MM.1S (cell line): ENCODE data around the gene LRIG3.

Experiments used
- DNase-seq: peaks from one replicate; pipeline ENCODE4 v3.0.0-alpha.2; 2015
- H2AFZ ChIP-seq: fragments of 300-600 bp; sonication (generic); 2 replicates; pipeline ENCODE4 v1.6.0; 2016; ENCODE audit warnings: antibody characterized with exemption, low read length
- H3F3A ChIP-seq: fragments of 300-600 bp; sonication (generic); 2 replicates; pipeline ENCODE4 v1.6.1; 2016; ENCODE audit warnings: mild to moderate bottlenecking, antibody characterized with exemption, low read length, moderate library complexity, mixed read lengths; ENCODE audit not compliant: insufficient read depth
- H3K27ac ChIP-seq: fragments of 300-600 bp; sonication (generic); 2 replicates; pipeline ENCODE4 v1.5.1; 2016; ENCODE audit warnings: mild to moderate bottlenecking, low read length
- H3K27me3 ChIP-seq: fragments of 300-600 bp; sonication (generic); replicated peaks from 2 replicates; pipeline ENCODE4 v1.6.0; 2016; ENCODE audit warnings: low read length; ENCODE audit not compliant: insufficient read depth
- H3K36me3 ChIP-seq: fragments of 300-600 bp; sonication (generic); replicated peaks from 2 replicates; pipeline ENCODE4 v1.6.1; 2016; ENCODE audit warnings: mild to moderate bottlenecking, low read length, mixed read lengths; ENCODE audit not compliant: insufficient read depth
- H3K4me1 ChIP-seq: fragments of 300-600 bp; sonication (generic); 2 replicates; pipeline ENCODE4 v1.6.1; 2016; ENCODE audit warnings: low read length, mixed read lengths
- H3K4me2 ChIP-seq: fragments of 300-600 bp; sonication (generic); 2 replicates; pipeline ENCODE4 v1.6.0; 2016; ENCODE audit warnings: low read depth, low read length
- H3K4me3 ChIP-seq: fragments of 300-600 bp; sonication (generic); 2 replicates; pipeline ENCODE4 v1.5.1; 2016; ENCODE audit warnings: low read length, mixed read lengths
- H3K79me2 ChIP-seq: fragments of 300-600 bp; sonication (generic); 2 replicates; pipeline ENCODE4 v1.6.1; 2016; ENCODE audit warnings: mixed run types, low read length, mixed read lengths
- H3K9ac ChIP-seq: fragments of 300-600 bp; sonication (generic); 2 replicates; pipeline ENCODE4 v1.6.1; 2016; ENCODE audit warnings: low read length, mixed read lengths
- H3K9me2 ChIP-seq: fragments of 300-600 bp; sonication (generic); replicated peaks from 2 replicates; pipeline ENCODE4 v1.6.1; 2016; ENCODE audit warnings: mild to moderate bottlenecking, low read length, mixed read lengths; ENCODE audit not compliant: insufficient read depth
- H3K9me3 ChIP-seq: fragments of 300-600 bp; sonication (generic); replicated peaks from 2 replicates; pipeline ENCODE4 v1.6.1; 2016; ENCODE audit warnings: mild to moderate bottlenecking, low read length, mixed read lengths; ENCODE audit not compliant: insufficient read depth
- H4K20me1 ChIP-seq: fragments of 300-600 bp; sonication (generic); 2 replicates; pipeline ENCODE4 v1.6.1; 2016; ENCODE audit warnings: mild to moderate bottlenecking, low read length, moderate library complexity, mixed read lengths; ENCODE audit not compliant: insufficient read depth
- EZH2 ChIP-seq: fragments of 300-600 bp; sonication (generic); optimal IDR thresholded peaks from 2 replicates; pipeline ENCODE3; 2017; ENCODE audit warnings: low read depth, mild to moderate bottlenecking, antibody characterized with exemption, low read length, mixed read lengths
- EZH2phosphoT487 ChIP-seq: fragments of 300-600 bp; sonication (generic); IDR thresholded peaks from 2 replicates; pipeline ENCODE4 v1.6.1; 2018; ENCODE audit warnings: antibody characterized with exemption, low read length
- TF ChIP-seq, protein P1 (sequence below): fragments of 300-600 bp; sonication (generic); IDR thresholded peaks from 2 replicates; pipeline ENCODE4 v1.5.1; 2016; ENCODE audit warnings: antibody characterized with exemption, low read length, mixed read lengths

The LRIG3 gene

DNA sequence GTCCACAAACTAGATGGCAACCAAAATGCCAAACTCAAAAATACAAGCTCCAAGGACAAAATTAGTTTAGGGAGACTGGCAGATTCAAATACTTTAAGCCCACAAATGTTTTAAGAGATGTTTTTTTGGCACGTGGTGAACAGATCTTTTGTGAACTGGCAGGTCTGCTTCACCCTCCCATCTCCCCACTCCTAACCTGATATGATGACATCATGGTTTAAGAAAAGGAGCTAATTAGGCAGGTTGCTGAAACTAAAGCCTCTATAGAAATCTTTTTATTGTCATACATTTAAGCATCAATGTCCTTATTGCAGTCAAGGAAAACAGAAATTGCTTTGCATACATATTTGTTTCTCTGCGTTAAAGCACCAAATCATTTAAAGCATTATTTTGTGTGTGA lies 5.8 kb downstream of the LRIG3 start:
- Histone ChIP-seq H2AFZ (no peak overlapping the region), H3K36me3 (no peaks in the 10 kb centered on the region; the same call in 1 of the 2 replicates), H3K79me2 (peaks cover 48% of the 10 kb centered on the region), H3K27ac (no peak overlapping the region), H3K4me1 (no peaks in the 10 kb centered on the region; the same call in 1 of the 2 replicates), H3F3A (peaks cover 4% of the 10 kb centered on the region; the same call in 1 of the 2 replicates), H3K9me3 (no peaks in the 10 kb centered on the region), H3K27me3 (no peaks in the 10 kb centered on the region), H3K9ac (no peak overlapping the region), H4K20me1 (no peaks in the 10 kb centered on the region), H3K4me3 (no peak overlapping the region), H3K9me2 (no peaks in the 10 kb centered on the region), H3K4me2 (no peak overlapping the region)
- TF ChIP-seq EZH2phosphoT487 (no peak), EZH2 (no peak)
- TF ChIP-seq, protein P1, sequence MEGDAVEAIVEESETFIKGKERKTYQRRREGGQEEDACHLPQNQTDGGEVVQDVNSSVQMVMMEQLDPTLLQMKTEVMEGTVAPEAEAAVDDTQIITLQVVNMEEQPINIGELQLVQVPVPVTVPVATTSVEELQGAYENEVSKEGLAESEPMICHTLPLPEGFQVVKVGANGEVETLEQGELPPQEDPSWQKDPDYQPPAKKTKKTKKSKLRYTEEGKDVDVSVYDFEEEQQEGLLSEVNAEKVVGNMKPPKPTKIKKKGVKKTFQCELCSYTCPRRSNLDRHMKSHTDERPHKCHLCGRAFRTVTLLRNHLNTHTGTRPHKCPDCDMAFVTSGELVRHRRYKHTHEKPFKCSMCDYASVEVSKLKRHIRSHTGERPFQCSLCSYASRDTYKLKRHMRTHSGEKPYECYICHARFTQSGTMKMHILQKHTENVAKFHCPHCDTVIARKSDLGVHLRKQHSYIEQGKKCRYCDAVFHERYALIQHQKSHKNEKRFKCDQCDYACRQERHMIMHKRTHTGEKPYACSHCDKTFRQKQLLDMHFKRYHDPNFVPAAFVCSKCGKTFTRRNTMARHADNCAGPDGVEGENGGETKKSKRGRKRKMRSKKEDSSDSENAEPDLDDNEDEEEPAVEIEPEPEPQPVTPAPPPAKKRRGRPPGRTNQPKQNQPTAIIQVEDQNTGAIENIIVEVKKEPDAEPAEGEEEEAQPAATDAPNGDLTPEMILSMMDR = no peak
- DNase-seq = no peak

DNA sequence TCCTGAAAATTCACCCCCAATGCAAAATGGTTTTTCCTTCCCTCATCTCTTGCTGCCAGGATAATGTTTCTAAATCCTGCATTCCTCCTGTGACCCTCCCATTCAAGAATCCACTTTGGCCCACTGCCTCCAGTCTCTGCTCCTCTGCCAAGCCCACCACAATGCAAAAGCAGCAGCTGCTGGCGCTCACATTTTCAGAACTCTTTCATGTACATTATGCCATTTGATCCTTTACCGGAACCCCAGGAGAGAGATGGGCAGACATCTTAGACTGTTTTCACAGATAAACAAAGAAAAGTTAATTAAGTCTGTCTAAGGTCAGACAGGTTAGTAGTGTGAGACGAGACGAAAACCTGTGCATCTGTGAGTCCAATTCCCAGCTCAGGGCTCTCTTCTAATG lies 12.9 kb downstream of the LRIG3 start:
- Histone ChIP-seq H4K20me1 (no peaks in the 10 kb centered on the region), H2AFZ (no peak overlapping the region), H3F3A (no peaks in the 10 kb centered on the region), H3K4me2 (no peak overlapping the region), H3K9ac (no peak overlapping the region), H3K79me2 (no peaks in the 10 kb centered on the region), H3K27me3 (no peaks in the 10 kb centered on the region), H3K27ac (no peak overlapping the region), H3K36me3 (peaks cover 5% of the 10 kb centered on the region; the same call in 1 of the 2 replicates), H3K4me3 (no peak overlapping the region), H3K4me1 (no peaks in the 10 kb centered on the region), H3K9me3 (no peaks in the 10 kb centered on the region), H3K9me2 (no peaks in the 10 kb centered on the region)
- DNase-seq = no peak
- TF ChIP-seq, protein P1 = no peak
- TF ChIP-seq EZH2 = no peak
- TF ChIP-seq EZH2phosphoT487 = no peak

DNA sequence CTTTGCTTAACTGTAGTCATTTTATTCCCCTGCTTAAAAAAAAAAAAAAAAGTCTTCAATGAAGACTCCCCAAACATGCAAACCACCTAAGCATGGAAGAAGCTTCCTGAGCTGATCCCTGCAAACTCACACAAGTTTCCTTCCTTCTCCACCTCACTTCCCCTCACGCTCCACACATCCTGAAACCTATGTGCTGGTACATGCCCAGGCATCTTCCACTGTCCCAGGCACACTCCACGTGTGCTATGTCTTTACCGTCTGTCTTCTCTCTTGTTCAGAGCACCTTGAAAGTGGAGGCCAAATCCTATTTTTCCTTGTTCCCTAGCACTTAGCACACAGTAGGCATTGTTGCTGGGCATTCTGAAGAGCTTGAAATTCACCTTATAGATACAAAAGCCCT lies 13.4 kb downstream of the LRIG3 start:
- Histone ChIP-seq H3K4me1 (no peaks in the 10 kb centered on the region), H3F3A (no peaks in the 10 kb centered on the region), H3K27ac (no peak overlapping the region), H3K4me3 (no peak overlapping the region), H2AFZ (no peak overlapping the region), H3K36me3 (peaks cover 5% of the 10 kb centered on the region; the same call in 1 of the 2 replicates), H3K79me2 (no peaks in the 10 kb centered on the region), H4K20me1 (no peaks in the 10 kb centered on the region), H3K9ac (no peak overlapping the region), H3K9me2 (no peaks in the 10 kb centered on the region), H3K9me3 (no peaks in the 10 kb centered on the region), H3K4me2 (no peak overlapping the region), H3K27me3 (no peaks in the 10 kb centered on the region)
- DNase-seq = no peak
- TF ChIP-seq EZH2phosphoT487 = no peak
- TF ChIP-seq, protein P1 = no peak
- no peak for TF ChIP-seq EZH2
